Skeletal muscle tissue (tissue), 1 donor: ENCODE measurements around the gene RPE. TPM values are rescaled to one million over a fixed set of nuclear protein-coding genes. Genes with fewer than 3 reads are reported as not detected.

ENCODE experiments used
- total RNA-seq: library from RNA; depleted of rRNA; stranded (reverse); fragments of >200 nt; gene quantifications from one replicate; pipeline ENCODE4 v1.2.3, GENCODE V29; 2014

RPE gene
- total RNA-seq, 1 donor from 2014 or later = 29.7 TPM

Other genes with a start within 250 kb of the RPE start
- gene UNC80, start 230.8 kb upstream of the RPE start, total RNA-seq = 2.1 TPM
- gene KANSL1L, start 168.8 kb downstream of the RPE start, total RNA-seq = 88.2 TPM
- 4.7 TPM for gene ACADL, start 222.8 kb downstream of the RPE start, total RNA-seq